ENCODE data around the gene LCN12.

LCN12 gene

GRCh38 chr9:136974817-136975535, 22.9 kb downstream of the LCN12 start:
- DNase-seq (ENCODE audit: low read depth in 2 of 2), result no peak

DNA sequence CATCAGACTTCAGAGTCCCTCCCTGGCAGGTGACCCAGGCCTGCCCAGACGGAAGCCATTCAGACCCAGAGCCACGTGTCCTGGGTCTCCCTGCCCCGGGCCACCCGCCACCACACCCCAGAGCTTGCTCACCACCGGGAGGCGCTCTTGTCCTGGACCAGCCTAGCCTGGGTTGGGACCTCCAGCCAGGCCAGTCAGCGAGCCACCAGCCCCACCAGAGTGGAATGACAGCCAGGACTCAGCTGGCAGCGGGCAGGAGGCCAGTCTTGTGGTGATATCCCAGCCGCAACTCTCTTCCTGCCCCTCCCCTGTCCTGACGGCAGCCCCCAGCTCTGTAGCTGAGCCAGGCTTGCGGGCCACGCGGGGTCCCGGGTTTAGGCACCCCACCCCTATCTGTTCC, 23.6 kb downstream of the LCN12 start:
- peak in 1 of 2 donors; percentile 20 for DNase-seq (ENCODE audit: low read depth in 2 of 2)

- DNase-seq (ENCODE audit: low read depth in 2 of 2), result no peak
Measured at GRCh38 chr9:136977223-136977622, 25.1 kb downstream of the LCN12 start, which contains the start of gene PTGDS. PTGDS (plus strand) TSS chr9:136977504; CDS start chr9:136977579, 75 bp downstream.

DNA sequence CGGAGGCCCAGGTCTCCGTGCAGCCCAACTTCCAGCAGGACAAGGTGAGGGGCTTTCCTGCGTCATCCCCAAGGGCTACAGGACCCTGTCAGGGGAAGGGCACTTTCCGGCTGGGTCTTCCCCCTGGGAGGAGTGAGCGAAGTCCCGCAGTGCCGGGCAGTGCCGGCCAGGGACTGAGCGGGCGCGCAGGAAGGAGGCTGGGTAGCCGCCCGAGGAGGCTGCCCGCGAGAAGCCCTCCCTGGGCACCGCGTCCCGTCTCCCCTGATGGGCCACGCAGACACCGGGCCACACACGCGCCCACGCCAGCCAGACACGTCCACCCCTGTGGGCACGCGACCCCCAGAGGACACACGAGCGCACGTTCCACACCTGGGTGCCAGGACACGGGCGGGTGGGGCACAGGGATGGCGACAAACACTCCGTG, 25.6 kb downstream of the LCN12 start:
- no peak for DNase-seq (ENCODE audit: low read depth in 2 of 2)

- DNase-seq (ENCODE audit: low read depth in 2 of 2), result peak; percentile 62 to 63
Measured at GRCh38 chr9:136978073-136978864, 26.2 kb downstream of the LCN12 start.

GRCh38 chr9:136978865-136979544, 26.9 kb downstream of the LCN12 start:
- no peak for DNase-seq (ENCODE audit: low read depth in 2 of 2)

- no peak for DNase-seq (ENCODE audit: low read depth in 2 of 2)
Measured at GRCh38 chr9:136979769-136980587, 27.9 kb downstream of the LCN12 start.

DNA sequence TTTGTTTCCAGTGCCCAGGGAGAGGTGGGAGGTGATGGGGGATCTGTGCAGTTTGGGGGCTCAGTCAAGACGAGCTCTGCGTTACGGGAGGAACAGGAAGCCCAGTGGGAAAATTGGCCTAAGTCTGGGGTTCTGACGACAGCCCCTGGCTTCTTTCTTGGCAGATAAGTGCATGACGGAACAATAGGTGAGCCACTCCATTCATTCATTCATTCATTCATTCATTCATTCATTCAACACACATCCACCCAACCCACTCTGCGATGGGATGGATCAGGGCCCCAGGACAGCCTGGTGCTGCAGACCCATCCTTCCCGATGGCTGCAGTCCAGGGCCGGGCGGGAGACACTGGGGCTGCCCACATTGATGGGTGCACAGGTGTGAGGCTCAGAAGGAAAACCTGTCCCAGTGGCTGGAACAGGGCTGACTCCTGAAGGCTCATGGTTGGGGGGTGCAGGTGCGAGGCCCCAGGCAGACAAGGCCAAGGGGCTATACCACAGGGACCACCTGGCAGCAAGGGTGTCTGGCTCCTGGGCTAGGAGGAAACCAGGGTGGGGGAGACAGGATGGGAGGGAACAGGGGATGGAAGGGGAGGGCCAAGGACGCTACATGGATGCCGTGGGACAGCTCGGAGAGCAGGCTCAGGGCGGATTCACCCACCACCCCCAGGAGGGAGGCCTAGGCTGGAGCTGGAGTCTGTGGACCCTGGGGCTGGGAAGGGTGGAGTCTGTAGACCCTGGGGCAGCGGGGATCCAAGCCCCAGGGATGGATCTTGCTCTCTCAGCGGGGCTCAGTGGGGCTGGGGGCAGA, 28.8 kb downstream of the LCN12 start:
- no peak for DNase-seq (ENCODE audit: low read depth in 2 of 2)

DNA sequence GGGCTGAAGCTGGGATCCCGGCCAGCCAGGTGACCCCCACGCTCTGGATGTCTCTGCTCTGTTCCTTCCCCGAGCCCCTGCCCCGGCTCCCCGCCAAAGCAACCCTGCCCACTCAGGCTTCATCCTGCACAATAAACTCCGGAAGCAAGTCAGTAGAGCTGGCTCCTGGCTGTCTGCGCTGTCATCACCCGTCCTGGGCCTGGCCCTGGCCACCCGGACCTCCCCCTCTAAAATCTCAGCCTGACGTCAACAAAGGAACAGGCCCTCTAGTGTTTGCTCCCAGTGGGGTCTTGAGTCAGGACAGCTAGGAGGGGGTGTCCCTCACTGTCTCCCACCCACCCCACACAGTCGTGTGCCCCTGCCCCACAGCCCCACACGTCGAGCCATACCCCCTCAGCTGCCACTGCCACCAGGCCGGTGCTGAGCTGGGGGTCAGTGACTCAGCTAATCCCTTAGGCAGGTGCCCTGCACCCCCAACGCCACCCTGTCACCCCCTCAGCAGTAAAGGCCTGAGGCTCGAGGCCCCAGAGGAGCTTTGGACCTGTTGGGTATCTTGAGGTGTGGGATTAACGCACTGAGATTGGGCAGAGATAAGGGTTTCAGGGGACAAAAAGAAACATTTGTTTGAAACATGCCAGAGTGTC, 29.6 kb downstream of the LCN12 start:
- DNase-seq (ENCODE audit: low read depth in 2 of 2), result no peak

GRCh38 chr9:136982232-136983051, 30.4 kb downstream of the LCN12 start, which contains the start of gene LCNL1:
LCNL1 (plus strand) TSS chr9:136982993; CDS start chr9:136983587, 594 bp downstream.
- DNase-seq (ENCODE audit: low read depth in 2 of 2), result no peak

DNA sequence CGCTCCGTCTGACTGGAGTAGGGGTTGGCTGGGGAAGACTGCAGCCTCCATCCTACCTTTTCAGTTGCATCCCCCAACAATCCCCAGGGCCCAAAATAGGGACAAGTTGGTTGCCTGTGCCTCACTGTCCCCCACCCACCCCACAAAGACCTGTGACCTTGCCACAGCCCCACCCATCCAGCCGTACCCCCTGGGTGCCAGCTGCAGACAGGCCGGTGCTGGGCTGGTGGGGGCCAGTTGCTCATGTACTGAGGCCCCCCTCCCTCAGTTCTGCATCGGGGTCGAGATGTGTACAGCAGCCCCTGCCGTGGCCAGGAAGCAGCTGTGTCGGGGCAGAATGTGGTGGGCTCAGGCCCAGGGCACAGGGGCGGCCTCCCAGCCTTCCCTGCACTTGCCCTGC, 31.1 kb downstream of the LCN12 start:
- no peak for DNase-seq (ENCODE audit: low read depth in 2 of 2)

GRCh38 chr9:136983656-136984314, 31.7 kb downstream of the LCN12 start:
- DNase-seq (ENCODE audit: low read depth in 2 of 2), result no peak

DNA sequence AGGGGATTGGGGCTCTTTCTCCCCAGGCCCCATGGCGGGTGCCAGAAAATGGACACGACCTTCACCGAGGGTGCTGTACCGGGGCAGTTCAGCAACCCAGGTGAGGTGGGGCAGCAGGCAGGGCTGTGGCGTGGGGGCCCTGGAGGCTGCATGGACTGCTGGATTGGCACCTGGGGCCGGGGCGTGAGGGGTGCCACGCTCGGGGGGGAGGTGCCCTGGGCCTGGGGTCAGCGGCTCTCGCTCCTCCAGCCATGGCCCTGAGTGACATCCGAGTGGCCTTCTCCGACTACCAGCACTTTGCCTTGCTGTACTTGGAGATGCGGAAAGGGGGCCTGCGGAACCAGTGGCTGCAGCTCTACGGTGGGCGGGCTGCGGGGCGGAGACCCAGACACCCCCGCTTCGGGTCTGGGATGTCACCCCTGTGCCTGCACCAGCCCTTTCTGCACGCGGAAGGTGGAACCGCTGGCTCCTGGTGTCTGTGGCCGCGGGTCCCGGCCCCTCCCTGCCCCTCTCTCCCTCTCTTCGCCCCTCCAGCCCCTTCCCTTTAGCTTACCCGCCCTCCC, 32.5 kb downstream of the LCN12 start:
- no peak for DNase-seq (ENCODE audit: low read depth in 2 of 2)

- DNase-seq (ENCODE audit: low read depth in 2 of 2), result no peak
Measured at GRCh38 chr9:136985027-136985602, 33.0 kb downstream of the LCN12 start.

GRCh38 chr9:136985853-136986252, 33.8 kb downstream of the LCN12 start:
- DNase-seq (ENCODE audit: low read depth in 2 of 2), result no peak

- no peak for DNase-seq (ENCODE audit: low read depth in 2 of 2)
Measured at GRCh38 chr9:136988872-136989271, 36.8 kb downstream of the LCN12 start.

- no peak for DNase-seq (ENCODE audit: low read depth in 2 of 2)
Measured at GRCh38 chr9:136990242-136990911, 38.3 kb downstream of the LCN12 start.

All from stimulated activated CD4-positive, alpha-beta T cell treated with anti-CD3 and anti-CD28 coated beads, Interleukin-15, amount 100 ng/mL, for 48 hours (primary cell).